Ascending aorta (tissue), 2 donors: ENCODE measurements around the gene TBCE. TPM values are rescaled to one million over a fixed set of nuclear protein-coding genes. Genes with fewer than 3 reads are reported as not detected.
"Not testable (repeated sequence)": the region's sequence is repeated elsewhere in the genome, so short reads cannot be mapped to it uniquely, and the experiment has no call there.

ENCODE experiments used
- DNase-seq, 2 donors: peaks; one replicate each; pipeline ENCODE4 v3.0.0-alpha.2; 2019; ENCODE audit warnings: low spot score in 2 of 2
- H3K27ac ChIP-seq, 2 donors: fragments of 200-600 bp; sonication (generic); one replicate each; pipeline ENCODE4 v1.5.1; 2016 to 2017; ENCODE audit warnings: mild to moderate bottlenecking in 1 of 2
- H3K27me3 ChIP-seq: fragments of 200-600 bp; sonication (generic); one replicate; pipeline ENCODE4 v1.5.1; 2017
- H3K36me3 ChIP-seq, 2 donors: fragments of 200-600 bp; sonication (generic); one replicate each; pipeline ENCODE4 v1.5.1; 2016
- H3K4me1 ChIP-seq, 2 donors: fragments of 200-600 bp; sonication (generic); one replicate each; pipeline ENCODE4 v1.5.1; 2016 to 2017; ENCODE audit warnings: mild to moderate bottlenecking in 1 of 2
- H3K4me3 ChIP-seq, 2 donors: fragments of 200-600 bp; sonication (generic); one replicate each; pipeline ENCODE4 v1.5.1; 2016 to 2017; ENCODE audit warnings: mild to moderate bottlenecking in 1 of 2
- H3K9me3 ChIP-seq, 2 donors: fragments of 200-600 bp; sonication (generic); one replicate each; pipeline ENCODE4 v1.5.1; 2016
- CTCF ChIP-seq, 3 experiments: fragments of 200-600 bp in 2 of 3; fragments of 450-650 bp in 1 of 3; sonication (generic) in 2 of 3; IDR thresholded peaks; one replicate each; pipeline ENCODE4 v1.5.1; 2016 to 2019; ENCODE audit warnings: antibody characterized with exemption in 3 of 3, mild to moderate bottlenecking in 1 of 3, moderate library complexity in 1 of 3
- intact Hi-C: fragments of 100-400 bp; cut with DNase I; formaldehyde crosslinking; loops from one replicate; pipeline ENCODE4 v1.15.1; 2023
- total RNA-seq: library from RNA; depleted of rRNA; stranded (reverse); fragments of >200 nt; gene quantifications from one replicate; pipeline ENCODE4 v1.1.0, GENCODE V29; 2016

Gene TBCE
- total RNA-seq, 1 donor from 2014 or later = 67.8 TPM

DNA sequence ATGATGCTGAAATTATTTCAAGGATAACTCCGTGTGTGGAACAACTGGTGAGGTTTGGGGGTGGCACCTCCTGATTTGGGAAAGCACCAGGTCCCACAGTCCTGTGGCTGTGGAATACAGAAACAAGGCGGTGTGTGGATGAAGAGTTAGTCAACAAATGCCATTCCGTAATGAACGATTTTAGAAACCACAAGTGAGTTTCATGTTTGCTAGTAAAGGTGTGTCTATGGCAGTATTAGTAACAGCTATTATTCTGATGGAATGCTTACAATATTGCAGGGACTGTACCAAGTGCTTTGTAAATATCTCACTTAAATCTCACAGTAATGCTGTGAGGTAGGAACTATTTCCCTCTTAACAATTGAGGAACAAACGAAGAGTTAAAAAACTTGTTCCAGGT, 83.2 kb downstream of the TBCE start:
- no peak for TF ChIP-seq CTCF (IDR thresholded peaks at IDR 0.05)
- Histone ChIP-seq H3K27ac (no peak overlapping the region), H3K36me3 (peaks cover 76 to 91% of the 10 kb centered on the region in 2 donors), H3K9me3 (no peaks in the 10 kb centered on the region), H3K27me3 (no peaks in the 10 kb centered on the region), H3K4me3 (no peak overlapping the region), H3K4me1 (no peaks in the 10 kb centered on the region)
- intact Hi-C loops = no loop called here
- DNase-seq = no peak

GRCh38 chr1:235450886-235451483, 83.8 kb downstream of the TBCE start:
- no peak for TF ChIP-seq CTCF (IDR thresholded peaks at IDR 0.05)
- Histone ChIP-seq H3K4me1 (no peaks in the 10 kb centered on the region), H3K4me3 (no peak overlapping the region), H3K36me3 (peaks cover 71 to 86% of the 10 kb centered on the region in 2 donors), H3K27ac (no peak overlapping the region), H3K27me3 (no peaks in the 10 kb centered on the region), H3K9me3 (no peaks in the 10 kb centered on the region)
- DNase-seq = no peak
- intact Hi-C loops = no loop called here

- H3K4me3 ChIP-seq = no peak overlapping the region
- no peak overlapping the region for H3K27ac ChIP-seq
- intact Hi-C loops = no loop called here
- H3K36me3 ChIP-seq = peaks cover 42 to 62% of the 10 kb centered on the region in 2 donors
- DNase-seq = no peak
- no peaks in the 10 kb centered on the region for H3K4me1 ChIP-seq
- H3K27me3 ChIP-seq = no peaks in the 10 kb centered on the region
- no peaks in the 10 kb centered on the region for H3K9me3 ChIP-seq
- TF ChIP-seq CTCF (IDR thresholded peaks at IDR 0.05) = no peak
Observed at GRCh38 chr1:235454021-235454420, 86.8 kb downstream of the TBCE start.

DNA sequence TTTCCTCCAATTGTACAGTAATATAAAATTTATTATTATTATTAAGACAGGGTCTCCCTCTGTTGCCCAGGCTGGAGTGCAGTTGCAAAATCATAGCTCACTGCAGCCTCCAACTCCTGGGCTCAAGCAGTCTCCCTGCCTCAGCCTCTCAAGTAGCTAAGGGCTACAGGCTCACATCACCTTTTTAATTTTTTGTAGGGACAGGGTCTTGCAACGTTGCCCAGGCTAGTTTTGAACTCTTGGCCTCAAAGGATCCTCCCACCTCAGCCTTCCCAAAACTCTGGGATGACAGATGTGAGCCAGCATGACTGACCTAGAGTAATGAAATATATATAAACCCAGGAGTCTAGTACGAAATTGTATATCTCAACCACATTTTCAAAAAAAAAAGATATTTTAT, 87.9 kb downstream of the TBCE start:
- no peak for TF ChIP-seq CTCF (IDR thresholded peaks at IDR 0.05)
- Histone ChIP-seq H3K27ac (no peak overlapping the region), H3K27me3 (no peaks in the 10 kb centered on the region), H3K36me3 (peaks cover 31 to 51% of the 10 kb centered on the region in 2 donors), H3K4me1 (no peaks in the 10 kb centered on the region), H3K4me3 (no peak overlapping the region), H3K9me3 (no peaks in the 10 kb centered on the region)
- DNase-seq = no peak
- intact Hi-C loops = no loop called here

- no peaks in the 10 kb centered on the region for H3K9me3 ChIP-seq
- no peaks in the 10 kb centered on the region for H3K4me1 ChIP-seq
- intact Hi-C loops = no loop called here
- TF ChIP-seq CTCF (IDR thresholded peaks at IDR 0.05) = no peak
- DNase-seq = no peak
- H3K27me3 ChIP-seq = no peaks in the 10 kb centered on the region
- no peak overlapping the region for H3K27ac ChIP-seq
- H3K4me3 ChIP-seq = no peak overlapping the region
- H3K36me3 ChIP-seq = peaks cover 28 to 44% of the 10 kb centered on the region in 2 donors
Observed at GRCh38 chr1:235455823-235456222, 88.6 kb downstream of the TBCE start.

- H3K27ac ChIP-seq, H3K4me1 ChIP-seq, intact Hi-C loops, H3K4me3 ChIP-seq, DNase-seq, H3K9me3 ChIP-seq, H3K27me3 ChIP-seq: not testable (repeated sequence)
- peaks cover 17 to 25% of the 10 kb centered on the region in 2 donors for H3K36me3 ChIP-seq
Observed at GRCh38 chr1:235457856-235458255, 90.6 kb downstream of the TBCE start.
